Activated CD4-positive, alpha-beta T cell treated with anti-CD3 and anti-CD28 coated beads for 36 hours (primary cell): ENCODE data around the gene RPGRIP1L. TPM values are rescaled to one million over a fixed set of nuclear protein-coding genes. Genes with fewer than 3 reads are reported as not detected.

ENCODE experiments used
- total RNA-seq, 2 experiments: library from RNA; stranded (reverse); gene quantifications; one replicate each; pipeline ENCODE4 v1.2.3, GENCODE V29; 2021

Gene RPGRIP1L
- total RNA-seq, 2 experiments from 2014 or later, result 7.8 to 10.2 TPM

Other genes starting within 250 kb of the RPGRIP1L start
- gene AKTIP, start 200.7 kb downstream of the RPGRIP1L start, total RNA-seq, result 10 to 100 TPM; 22.7 to 25.9 TPM
- gene FTO, start 297 bp upstream of the RPGRIP1L start, total RNA-seq, result 10 to 100 TPM; 50.9 to 57.6 TPM